Adipocyte (in vitro differentiated cells): Measurements from ENCODE around the gene ADGRL2.
"Not testable (repeated sequence)": the region's sequence is repeated elsewhere in the genome, so short reads cannot be mapped to it uniquely, and the experiment has no call there.

Source experiments
- DNase-seq: peaks from one replicate; pipeline ENCODE4 v3.0.0-alpha.2; 2015; ENCODE audit warnings: low read depth
- H3K27me3 ChIP-seq: replicated peaks from 2 replicates; pipeline ENCODE4 v1.7.0; 2013; ENCODE audit warnings: mild to moderate bottlenecking, low read length, moderate library complexity; ENCODE audit not compliant: control insufficient read depth, insufficient read depth
- H3K36me3 ChIP-seq: 2 replicates; pipeline ENCODE4 v1.7.0; 2013; ENCODE audit warnings: low read length, mild to moderate bottlenecking, moderate library complexity; ENCODE audit not compliant: control insufficient read depth, insufficient read depth, severe bottlenecking
- H3K4me1 ChIP-seq: 2 replicates; pipeline ENCODE4 v1.7.0; 2013; ENCODE audit warnings: mild to moderate bottlenecking, low read length, moderate library complexity; ENCODE audit not compliant: control insufficient read depth, insufficient read depth
- H3K4me3 ChIP-seq: 2 replicates; pipeline ENCODE4 v1.7.0; 2013; ENCODE audit warnings: mild to moderate bottlenecking, low read length, moderate library complexity
- H3K9ac ChIP-seq: 2 replicates; pipeline ENCODE4 v1.7.0; 2013; ENCODE audit warnings: mild to moderate bottlenecking, low read length, moderate library complexity
- H3K9me3 ChIP-seq: 2 replicates; pipeline ENCODE4 v1.7.0; 2013; ENCODE audit warnings: mild to moderate bottlenecking, low read length, moderate library complexity; ENCODE audit not compliant: control insufficient read depth

The ADGRL2 gene

DNA sequence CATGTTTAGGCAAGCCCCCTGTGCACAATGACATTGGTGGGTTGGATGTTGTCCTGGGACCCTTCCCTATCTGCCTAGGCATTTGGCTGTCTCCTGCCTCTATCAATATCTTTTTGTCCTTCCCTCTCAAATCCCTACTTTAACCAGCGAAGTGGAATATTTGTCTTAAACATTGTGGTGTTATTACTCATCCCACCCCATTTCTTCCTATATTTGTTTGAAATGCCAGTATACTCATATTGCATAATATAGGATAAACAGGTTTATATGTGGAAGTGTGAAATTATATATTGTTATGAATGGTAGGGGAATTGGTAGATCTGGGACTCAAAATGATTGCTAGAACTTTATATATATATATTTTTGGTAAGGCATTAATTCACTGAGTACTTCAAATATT lies 80.0 kb downstream of the ADGRL2 start:
- no peaks in the 10 kb centered on the region for H3K36me3 ChIP-seq
- H3K4me1 ChIP-seq = peaks cover 29% of the 10 kb centered on the region
- H3K9ac ChIP-seq = no peak overlapping the region
- H3K4me3 ChIP-seq = no peak overlapping the region
- H3K27me3 ChIP-seq = no peaks in the 10 kb centered on the region
- DNase-seq = no peak
- no peaks in the 10 kb centered on the region for H3K9me3 ChIP-seq

DNA sequence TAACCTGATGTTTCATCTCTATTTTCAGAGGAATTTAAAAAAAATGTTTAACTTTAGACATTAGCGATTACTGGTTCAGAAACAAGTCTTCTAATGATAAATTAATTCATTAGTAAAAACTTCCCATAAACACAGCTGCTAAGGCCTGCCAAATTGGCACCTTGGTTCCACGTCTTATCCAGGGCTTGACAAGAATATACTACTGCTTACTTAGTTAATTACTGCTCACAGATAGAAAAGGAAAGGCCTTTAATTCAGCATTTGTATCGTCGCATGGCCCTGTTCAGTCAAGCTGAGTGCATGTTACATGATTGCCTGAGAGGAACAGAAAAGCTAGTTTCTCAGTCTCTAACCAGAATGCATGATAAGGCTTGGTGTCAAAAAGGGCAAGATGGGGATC lies 84.6 kb downstream of the ADGRL2 start:
- H3K36me3 ChIP-seq = no peaks in the 10 kb centered on the region
- H3K4me3 ChIP-seq = no peak overlapping the region
- no peaks in the 10 kb centered on the region for H3K27me3 ChIP-seq
- no peak for DNase-seq
- no peaks in the 10 kb centered on the region for H3K9me3 ChIP-seq
- no peak overlapping the region for H3K9ac ChIP-seq
- H3K4me1 ChIP-seq = peaks cover 9% of the 10 kb centered on the region

- H3K4me1 ChIP-seq, H3K9me3 ChIP-seq, H3K27me3 ChIP-seq, DNase-seq, H3K36me3 ChIP-seq, H3K9ac ChIP-seq, H3K4me3 ChIP-seq: not testable (repeated sequence)
Observed at GRCh38 chr1:81886292-81886691, 85.6 kb downstream of the ADGRL2 start.

DNA sequence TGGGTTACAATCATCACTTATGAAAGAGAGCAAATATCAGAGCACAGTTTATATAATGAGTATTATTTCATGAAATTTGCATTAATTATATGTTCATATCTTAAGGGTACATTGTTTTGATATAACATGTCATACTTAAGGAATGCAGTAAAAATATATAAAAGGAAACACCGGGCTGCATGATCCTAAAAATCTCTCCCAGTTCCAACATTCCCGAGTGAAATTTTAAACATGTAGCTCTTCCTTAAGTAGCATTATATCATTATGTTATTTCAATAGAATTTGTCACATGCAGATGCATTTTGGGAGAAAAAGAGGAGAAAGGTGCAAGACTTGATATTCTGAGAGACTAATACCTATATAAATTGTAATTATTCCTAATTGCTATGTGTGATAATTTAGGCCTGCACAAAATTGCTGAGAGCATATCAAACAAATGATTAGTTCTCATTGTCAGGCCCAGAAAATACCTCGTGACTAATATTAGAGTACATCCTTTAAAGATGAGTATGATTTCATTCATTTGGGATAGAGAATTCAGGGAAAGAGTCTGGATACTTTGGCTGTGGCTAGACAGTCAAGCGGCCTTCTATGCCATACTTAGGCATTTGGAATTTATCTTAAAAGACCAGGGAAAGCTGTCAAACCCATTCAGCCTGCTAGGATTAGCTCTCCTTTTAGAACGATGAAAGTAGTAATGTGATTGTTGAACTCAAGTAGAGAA lies 86.8 kb downstream of the ADGRL2 start:
- H3K4me1 ChIP-seq = peaks cover 9% of the 10 kb centered on the region
- no peak overlapping the region for H3K9ac ChIP-seq
- no peaks in the 10 kb centered on the region for H3K9me3 ChIP-seq
- no peaks in the 10 kb centered on the region for H3K27me3 ChIP-seq
- no peak overlapping the region for H3K4me3 ChIP-seq
- no peak for DNase-seq
- H3K36me3 ChIP-seq = no peaks in the 10 kb centered on the region

DNA sequence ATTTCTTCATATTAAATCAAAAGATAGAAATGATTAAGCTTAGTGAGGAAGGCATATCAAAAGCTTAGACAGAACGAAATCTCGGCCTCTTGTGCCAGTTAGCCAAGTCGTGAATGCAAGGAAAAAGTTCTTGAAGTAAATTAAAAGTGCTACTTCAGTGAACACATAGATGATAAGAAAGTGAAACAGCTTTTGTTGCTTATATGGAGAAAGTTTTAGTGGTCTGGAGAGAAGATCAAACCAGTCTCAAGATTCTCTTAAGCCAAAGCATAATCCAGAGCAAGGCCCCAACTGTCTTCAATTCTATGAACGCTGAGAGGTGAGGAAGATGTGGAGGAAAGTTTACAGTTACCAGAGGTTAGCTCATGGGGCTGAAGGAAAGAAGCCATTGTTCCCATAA lies 88.4 kb downstream of the ADGRL2 start:
- no peaks in the 10 kb centered on the region for H3K9me3 ChIP-seq
- no peak overlapping the region for H3K9ac ChIP-seq
- no peak for DNase-seq
- no peak overlapping the region for H3K4me3 ChIP-seq
- peaks cover 12% of the 10 kb centered on the region for H3K4me1 ChIP-seq
- no peaks in the 10 kb centered on the region for H3K27me3 ChIP-seq
- no peaks in the 10 kb centered on the region for H3K36me3 ChIP-seq

DNA sequence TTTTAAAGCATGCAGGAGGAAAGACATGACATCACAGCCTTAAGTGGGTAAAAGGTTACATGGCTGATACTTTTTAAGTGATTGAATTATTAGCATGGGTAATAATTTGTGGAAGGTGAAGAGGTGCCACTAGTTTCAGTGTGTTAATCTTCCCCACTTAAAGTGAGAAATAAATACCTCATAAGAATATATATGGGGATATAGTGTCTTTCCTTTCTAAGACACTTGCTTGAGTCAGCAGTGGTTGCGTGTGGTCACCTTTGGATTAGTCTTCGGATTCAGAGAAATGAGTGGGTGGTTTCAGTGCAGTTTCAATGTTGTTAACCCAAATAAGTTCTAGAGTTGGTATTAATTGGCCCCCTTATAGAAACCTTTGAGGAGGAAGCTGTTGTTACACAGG lies 94.1 kb downstream of the ADGRL2 start:
- Histone ChIP-seq H3K9ac (no peak overlapping the region), H3K4me3 (peak overlapping the region; percentile 20), H3K9me3 (no peaks in the 10 kb centered on the region), H3K4me1 (peaks cover 24% of the 10 kb centered on the region), H3K36me3 (no peaks in the 10 kb centered on the region), H3K27me3 (no peaks in the 10 kb centered on the region)
- no peak for DNase-seq

DNA sequence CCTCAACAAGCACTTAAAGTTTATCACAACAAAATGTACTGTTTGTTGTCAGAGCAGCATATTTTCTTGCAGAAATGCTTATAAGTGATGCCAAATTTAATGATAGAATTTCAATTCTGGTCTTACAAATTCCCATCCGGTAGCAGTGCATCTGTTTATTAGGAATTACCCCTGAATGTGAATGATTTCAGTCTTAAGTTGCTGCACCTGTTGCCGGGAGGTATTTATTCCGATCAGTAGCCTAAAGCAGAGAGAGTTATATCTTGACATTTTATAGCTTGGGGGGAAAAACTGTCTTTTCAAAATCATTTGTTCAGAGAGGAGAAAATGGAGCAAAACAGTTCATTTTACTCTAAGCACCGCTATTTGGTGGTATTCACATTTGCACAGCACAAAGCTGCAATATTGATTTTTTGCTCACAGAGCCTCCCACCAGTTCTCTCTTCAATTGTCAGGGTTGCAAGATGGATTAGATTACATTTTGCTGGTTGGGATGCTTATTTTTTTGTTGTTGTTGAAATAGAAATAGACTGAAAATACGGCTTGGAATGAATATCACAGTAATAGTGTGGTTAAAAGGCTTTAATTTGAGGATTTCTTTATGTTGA lies 98.6 kb downstream of the ADGRL2 start:
- no peak for DNase-seq
- Histone ChIP-seq H3K36me3 (no peaks in the 10 kb centered on the region), H3K4me1 (peaks cover 24% of the 10 kb centered on the region), H3K27me3 (no peaks in the 10 kb centered on the region), H3K9ac (no peak overlapping the region), H3K4me3 (no peak overlapping the region), H3K9me3 (no peaks in the 10 kb centered on the region)

DNA sequence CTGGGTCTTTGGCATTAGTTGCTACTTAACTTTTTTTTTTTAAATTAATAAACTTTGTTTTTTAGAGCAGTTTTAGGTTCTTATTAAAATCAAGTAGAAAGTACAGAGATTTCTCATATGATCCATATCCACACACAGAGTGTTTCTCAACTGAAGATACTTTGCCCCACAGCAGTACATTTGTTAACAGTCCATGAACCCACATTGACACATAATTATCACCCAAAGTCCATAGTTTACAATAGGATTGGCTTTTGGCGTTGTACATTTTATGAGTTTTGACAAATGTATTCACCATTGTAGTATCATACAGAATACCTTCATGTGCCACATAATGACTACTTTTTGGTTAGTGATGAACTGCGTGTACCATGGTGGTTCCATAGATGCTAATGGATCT lies 106.8 kb downstream of the ADGRL2 start:
- H3K4me1 ChIP-seq = peaks cover 4% of the 10 kb centered on the region
- no peak for DNase-seq
- no peak overlapping the region for H3K4me3 ChIP-seq
- H3K27me3 ChIP-seq = no peaks in the 10 kb centered on the region
- no peak overlapping the region for H3K9ac ChIP-seq
- peaks cover 8% of the 10 kb centered on the region for H3K36me3 ChIP-seq
- no peaks in the 10 kb centered on the region for H3K9me3 ChIP-seq

GRCh38 chr1:81912383-81912782 lies 111.6 kb downstream of the ADGRL2 start:
- Histone ChIP-seq H3K27me3 (no peaks in the 10 kb centered on the region), H3K9ac (no peak overlapping the region), H3K4me3 (no peak overlapping the region), H3K9me3 (no peaks in the 10 kb centered on the region), H3K36me3 (peaks cover 8% of the 10 kb centered on the region), H3K4me1 (no peaks in the 10 kb centered on the region)
- no peak for DNase-seq

- no peak overlapping the region for H3K9ac ChIP-seq
- H3K36me3 ChIP-seq = no peaks in the 10 kb centered on the region
- H3K4me3 ChIP-seq = no peak overlapping the region
- no peaks in the 10 kb centered on the region for H3K27me3 ChIP-seq
- no peak for DNase-seq
- no peaks in the 10 kb centered on the region for H3K9me3 ChIP-seq
- peaks cover 10% of the 10 kb centered on the region for H3K4me1 ChIP-seq
Observed at GRCh38 chr1:81915937-81916336, 115.2 kb downstream of the ADGRL2 start.

- H3K27me3 ChIP-seq = no peaks in the 10 kb centered on the region
- peaks cover 18% of the 10 kb centered on the region for H3K4me1 ChIP-seq
- H3K4me3 ChIP-seq = peak overlapping the region; percentile 13
- peak; percentile 66 for DNase-seq
- no peaks in the 10 kb centered on the region for H3K36me3 ChIP-seq
- H3K9ac ChIP-seq = peak overlapping the region; percentile 13
- H3K9me3 ChIP-seq = no peaks in the 10 kb centered on the region
Observed at GRCh38 chr1:81920245-81920740, 119.6 kb downstream of the ADGRL2 start.
